ENCODE results near the gene CORO6.

The CORO6 gene

DNA sequence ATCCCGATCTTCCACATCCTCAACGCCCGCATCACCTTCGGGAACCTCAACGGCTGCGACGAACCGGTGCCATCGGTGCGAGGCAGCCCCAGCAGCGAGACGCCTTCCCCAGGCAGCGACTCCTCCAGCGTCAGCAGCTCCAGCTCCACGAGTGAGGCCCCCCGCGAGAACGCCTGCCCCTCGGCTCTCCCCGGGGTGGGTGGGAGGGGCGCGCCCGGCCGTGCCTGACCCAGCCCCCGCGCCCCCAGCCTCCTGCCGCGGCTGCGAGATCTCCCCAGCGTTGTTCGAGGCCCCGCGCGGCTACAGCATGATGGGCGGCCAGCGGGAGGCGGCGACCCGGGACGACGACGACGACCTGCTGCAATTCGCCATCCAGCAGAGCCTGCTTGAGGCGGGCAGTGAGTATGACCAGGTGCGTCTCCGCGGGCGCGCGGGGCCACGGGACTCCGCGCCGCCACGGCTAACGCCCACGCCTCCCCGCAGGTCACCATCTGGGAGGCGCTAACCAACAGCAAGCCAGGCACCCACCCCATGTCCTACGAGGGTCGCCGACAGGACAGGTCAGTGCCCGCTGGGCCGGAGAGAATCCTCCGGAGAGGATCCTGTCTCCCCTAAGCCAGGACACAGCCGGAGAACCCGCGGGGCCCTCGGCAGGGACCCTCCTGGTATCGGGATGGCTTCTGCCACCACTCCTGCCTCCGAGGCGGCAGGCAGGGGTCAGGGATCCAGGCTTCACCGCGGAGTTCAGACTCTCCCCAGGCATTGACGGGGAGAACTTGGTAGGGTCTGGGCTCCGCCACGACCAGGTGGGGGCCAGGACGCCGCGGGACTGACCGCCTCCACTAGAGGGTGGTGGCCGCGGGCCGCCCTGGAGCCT, 10.1 kb downstream of the CORO6 start:
- DNase-seq, result no peak

DNA sequence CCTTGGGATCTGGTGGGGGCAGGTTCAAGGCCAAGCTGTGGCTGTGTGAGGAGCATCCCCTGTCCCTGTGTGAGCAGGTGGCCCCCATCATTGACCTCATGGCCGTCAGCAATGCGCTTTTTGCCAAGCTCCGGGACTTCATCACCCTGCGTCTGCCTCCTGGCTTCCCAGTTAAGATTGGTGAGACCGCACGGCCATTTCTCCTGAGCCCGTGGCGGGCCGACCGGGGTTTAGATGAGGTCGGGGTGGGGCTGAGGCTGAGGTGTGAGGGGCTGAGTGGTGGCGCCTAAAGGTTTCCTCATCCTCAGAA, 10.7 kb downstream of the CORO6 start:
- no peak for DNase-seq

DNA sequence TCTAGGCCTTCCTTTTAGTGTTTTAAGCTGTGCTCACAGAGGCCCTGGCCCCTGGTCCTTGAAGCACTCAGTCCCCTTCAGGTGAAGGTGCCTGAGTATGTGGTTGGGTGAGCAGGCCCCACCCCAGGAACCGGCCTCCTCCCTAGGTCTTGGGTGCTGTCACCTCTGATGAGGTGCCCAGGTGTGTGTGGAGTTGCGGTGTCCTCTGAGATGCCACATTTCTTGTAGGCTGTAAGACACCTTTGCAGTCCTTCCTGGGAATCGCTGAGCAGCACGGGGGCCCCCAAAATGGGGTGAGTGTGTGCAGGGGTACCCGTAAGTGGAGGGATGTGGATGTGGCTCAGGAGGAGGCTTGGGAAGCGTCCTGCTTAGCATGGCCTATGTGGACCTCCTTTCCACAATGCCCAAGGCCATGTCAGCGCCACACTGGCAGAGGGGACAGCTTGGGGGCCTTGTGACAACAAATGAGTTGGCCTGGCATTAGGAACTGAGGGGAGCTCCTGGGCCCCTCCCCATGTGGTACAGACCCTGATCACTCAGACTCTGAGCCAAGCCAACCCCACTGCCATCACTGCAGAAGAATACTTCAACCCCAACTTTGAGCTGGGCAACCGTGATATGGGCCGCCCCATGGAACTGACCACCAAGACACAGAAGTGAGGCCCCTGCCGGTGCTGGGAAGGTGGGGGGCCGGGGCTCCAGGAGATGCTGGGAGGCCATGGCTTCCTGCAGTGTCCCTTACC, 11.2 kb downstream of the CORO6 start:
- DNase-seq, result no peak

DNA sequence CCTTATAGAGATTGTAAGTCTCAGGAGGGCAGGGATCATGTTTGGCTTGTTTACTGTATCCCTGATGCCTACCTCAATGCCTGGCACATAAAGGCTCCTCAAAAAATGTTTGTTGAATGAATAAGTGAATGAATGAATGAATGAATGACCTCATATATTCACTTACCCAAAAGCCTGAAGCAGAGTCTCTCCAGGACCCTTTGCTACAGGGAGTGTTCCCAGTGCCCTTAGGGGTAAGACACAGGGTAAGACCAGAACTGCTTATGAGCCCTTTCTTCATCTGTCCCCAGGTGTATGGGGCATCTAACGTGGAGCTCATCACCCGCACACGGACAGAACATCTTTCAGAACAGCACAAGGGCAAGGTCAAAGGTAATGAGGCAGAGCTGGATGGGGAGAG, 12.3 kb downstream of the CORO6 start:
- DNase-seq, result no peak

DNA sequence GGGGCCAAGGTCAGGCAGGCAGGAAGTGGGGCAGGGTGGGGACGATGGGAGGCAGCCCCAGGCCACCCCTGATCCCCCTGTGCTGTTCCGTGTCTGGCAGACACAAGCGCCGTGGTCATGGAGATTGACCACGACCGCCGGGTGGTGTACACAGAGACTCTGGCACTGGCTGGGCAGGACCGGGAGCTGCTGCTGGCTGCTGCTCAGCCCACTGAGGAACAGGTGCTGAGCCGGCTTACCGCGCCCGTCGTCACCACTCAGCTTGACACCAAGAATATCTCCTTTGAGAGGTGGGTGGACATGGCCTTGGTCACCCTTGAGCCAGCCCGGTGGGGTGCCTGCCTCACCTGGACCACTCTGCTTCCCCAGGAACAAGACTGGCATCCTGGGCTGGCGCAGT, 13.7 kb downstream of the CORO6 start:
- no peak for DNase-seq

DNA sequence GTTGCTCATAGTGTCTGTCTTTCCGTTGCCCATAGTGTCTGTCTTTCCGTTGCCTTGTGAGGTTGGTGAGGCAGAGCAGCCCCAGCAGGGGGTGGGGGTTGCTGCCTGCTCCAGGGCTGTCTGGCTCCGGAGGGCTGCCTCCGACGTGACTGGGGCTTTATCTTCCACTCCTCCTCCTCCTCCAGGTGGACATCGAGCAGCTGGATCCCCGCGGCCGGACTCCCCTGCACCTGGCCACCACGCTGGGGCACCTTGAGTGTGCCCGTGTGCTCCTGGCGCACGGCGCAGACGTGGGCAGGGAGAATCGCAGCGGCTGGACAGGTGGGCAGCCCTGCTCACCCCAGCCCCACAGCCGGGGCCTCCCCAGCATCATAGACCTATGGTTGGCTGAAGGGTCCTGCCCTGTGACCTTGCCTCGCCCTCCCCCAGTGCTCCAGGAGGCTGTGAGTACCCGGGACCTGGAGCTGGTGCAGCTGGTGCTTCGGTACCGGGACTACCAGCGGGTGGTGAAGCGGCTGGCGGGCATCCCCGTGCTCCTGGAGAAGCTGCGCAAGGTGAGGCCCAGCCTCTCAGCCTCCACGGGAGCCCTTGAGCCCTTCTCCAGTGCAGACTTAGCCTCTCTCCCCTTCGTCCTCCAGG, 15.0 kb downstream of the CORO6 start:
- no peak for DNase-seq

DNA sequence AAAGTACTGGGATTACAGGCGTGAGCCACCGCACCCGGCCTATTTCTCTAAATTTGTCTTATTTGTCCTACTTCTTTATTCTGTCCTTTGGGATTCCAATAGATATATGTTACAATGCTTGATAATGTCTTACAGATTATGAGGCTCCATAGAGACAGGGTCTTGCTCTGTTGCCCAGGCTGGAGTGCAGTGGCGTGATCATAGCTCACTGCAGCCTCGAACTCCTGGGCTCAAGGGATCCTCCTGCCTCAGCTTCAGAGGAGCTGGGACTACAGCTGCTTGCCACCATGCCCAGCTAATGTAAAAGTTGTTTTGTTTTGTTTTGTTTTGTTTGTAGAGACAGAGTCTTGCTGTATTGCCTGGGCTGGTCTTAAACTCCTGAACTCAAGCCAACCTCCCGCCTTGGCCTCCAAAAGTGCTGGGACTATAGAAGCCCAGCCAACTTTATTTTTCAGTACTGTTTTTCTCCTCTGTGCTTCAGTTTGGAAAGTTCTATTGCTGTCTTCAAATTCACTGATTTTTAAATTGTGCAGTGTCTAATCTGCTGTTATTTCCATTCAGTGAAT, 19.5 kb downstream of the CORO6 start:
- no peak for DNase-seq

DNA sequence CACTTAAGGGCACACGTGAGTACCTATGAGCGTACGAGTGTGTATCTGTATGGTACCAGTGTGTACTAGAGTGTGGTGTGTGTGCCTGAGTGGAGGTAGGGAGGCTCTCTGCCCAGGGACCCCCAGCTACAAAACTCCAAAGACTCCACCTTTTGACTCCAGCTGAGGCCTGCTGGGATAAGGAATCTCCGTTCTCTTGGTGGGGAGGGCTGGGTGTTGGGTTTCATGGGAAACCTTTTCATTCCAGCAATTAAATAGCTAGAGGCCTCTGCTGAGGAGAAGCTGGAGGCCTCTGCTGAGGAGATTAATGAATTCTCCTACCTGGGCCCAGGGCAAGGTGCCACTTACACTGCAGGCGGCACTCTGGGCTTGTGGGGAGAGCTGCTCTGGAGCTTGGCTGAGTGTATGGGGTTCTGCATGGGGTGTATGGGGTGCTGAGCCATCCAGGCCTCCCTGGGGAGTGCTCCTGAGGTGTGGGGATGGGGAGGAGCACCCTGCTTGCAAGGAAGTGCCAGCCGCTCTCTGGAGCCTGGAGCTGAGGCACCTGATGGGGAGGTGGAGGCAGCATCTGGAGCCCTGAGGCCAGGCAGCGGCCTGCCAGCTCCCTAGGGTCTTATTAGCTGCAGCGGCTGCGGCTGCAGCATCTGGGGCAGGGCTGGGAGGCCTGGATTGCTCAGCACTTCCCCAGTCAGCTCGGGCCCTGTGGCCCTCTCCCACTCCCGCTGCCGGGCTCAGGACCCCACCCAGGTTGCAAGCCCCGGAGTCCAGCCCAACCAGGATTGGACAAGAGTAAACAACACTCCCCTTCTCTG, 25.1 kb downstream of the CORO6 start:
- DNase-seq, result no peak

DNA sequence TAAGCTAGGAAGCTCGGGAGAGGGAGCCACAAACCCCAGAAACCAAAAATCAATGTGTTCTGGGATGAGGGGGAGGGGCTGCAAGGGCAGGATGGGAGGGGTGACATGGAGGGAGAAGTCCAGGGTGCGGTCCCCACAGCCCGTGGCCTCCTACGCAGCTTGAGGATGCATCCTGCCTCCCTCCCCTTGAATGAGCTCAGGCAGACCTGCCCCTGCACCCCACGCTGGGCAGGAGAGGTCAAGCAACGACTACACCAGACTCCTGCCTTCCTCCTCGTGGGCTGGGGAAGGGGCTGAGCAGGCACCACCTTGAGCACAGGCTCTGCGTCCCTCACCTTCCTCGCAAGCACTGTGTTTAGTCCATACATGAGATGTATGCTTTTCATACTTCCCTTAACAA, 25.9 kb downstream of the CORO6 start:
- no peak for DNase-seq

DNA sequence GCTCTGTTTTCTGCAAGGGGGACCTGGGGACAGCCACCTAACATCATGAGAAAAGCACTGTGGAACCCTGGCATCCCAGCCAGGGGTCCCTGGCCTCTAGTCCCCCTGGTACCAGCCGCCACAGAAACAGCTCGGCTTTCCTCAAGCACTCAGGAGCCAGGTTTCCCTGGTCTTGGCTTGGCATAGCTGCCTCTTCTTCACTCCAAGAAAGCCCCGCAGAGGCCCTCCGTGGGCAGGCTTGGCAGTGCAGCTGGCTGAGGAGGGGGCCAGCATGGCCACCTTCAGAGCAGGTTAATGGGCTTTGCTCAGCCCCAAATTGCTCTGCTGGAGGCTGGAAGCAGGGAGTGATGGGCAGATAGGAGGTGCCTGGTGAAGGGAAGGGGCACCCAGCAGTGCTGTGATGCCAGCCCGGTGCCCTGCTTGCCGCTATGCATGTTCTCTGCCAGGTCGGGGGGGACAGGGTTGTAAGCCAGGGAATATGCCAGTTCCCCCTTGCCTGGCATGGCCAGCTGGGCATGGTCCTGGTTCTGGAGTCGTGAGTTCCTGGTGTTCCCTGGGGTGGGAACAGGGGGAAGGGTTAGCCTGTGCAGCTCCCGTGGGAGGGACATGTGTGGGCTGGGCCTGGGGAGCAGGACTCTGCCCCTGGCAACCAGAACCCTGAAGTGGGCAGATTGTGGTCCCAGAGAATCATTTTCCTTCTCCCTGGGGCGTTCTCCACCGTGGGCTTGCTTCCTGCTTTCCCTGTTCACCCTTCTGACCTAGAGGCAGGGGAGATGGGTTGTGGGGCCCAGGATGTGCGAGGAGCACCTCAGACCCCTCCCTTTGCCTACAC, 26.6 kb downstream of the CORO6 start:
- no peak for DNase-seq

DNA sequence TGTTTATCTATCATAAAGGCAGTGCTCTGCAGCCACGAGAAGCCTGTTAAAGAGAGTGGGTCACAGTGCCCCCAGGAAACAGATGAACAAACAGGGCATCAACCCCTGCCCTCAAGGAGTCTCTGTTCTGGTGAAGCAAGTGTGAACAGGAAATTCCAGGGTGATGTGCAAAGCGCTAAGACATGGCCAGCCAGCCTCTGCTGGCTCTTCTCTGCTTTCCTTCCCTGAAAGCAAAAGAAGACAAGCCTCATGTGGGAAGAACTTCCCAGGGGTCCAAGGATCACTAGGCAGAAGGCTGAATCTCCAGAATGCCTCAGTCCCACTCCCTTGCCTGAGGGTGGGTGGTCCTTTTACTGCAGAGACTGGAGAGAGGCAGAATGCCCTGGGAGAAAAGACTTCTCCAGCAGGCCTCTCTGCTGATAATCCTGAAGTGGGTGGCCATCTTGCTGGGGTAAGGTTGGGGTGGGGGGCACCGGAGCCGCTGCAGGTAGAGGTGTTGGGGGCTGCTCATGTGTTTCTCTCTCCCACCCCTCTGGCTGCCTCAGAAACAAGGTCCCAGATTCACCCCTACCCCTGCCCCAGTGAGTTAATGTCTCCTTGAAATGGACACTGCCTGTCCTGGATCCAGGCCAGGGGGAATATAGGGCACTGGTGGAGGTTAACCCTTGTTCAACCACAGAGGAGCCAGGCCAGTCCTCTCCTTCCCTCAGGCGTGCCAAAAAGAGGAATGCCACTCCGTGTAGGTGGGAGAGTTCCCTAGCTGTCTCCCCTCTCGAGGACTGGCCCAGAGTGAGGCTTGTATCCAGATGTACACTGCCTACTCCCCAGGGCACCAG, 27.4 kb downstream of the CORO6 start:
- DNase-seq, result no peak

DNA sequence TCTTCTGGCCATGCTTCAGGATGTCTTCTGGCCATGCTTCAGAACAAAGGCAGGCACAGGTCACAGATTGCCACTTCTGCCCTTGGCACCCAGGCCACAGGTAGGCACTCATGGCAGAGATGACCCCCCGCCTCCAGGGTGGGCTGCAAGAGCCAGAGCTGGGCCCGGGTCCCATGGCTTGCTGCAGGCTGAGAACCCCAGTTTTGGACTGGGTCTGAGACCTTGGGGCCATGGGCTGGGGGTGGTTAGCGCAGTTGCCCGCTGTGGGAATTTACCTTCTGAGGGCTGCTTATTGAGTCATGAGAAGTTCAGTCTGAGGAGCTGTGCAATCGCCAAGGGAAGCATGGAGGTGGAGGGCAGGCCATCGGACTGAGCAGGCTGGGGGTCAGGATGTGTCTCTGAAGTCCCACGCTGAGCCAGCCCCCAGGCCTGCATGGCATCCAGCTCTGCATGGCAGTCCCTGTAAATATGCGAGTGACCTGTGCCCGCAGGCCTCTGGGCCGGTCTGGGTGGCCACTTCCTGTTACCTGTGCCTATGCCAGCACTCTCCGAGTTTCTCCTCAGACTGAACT, 28.1 kb downstream of the CORO6 start:
- DNase-seq, result no peak

DNA sequence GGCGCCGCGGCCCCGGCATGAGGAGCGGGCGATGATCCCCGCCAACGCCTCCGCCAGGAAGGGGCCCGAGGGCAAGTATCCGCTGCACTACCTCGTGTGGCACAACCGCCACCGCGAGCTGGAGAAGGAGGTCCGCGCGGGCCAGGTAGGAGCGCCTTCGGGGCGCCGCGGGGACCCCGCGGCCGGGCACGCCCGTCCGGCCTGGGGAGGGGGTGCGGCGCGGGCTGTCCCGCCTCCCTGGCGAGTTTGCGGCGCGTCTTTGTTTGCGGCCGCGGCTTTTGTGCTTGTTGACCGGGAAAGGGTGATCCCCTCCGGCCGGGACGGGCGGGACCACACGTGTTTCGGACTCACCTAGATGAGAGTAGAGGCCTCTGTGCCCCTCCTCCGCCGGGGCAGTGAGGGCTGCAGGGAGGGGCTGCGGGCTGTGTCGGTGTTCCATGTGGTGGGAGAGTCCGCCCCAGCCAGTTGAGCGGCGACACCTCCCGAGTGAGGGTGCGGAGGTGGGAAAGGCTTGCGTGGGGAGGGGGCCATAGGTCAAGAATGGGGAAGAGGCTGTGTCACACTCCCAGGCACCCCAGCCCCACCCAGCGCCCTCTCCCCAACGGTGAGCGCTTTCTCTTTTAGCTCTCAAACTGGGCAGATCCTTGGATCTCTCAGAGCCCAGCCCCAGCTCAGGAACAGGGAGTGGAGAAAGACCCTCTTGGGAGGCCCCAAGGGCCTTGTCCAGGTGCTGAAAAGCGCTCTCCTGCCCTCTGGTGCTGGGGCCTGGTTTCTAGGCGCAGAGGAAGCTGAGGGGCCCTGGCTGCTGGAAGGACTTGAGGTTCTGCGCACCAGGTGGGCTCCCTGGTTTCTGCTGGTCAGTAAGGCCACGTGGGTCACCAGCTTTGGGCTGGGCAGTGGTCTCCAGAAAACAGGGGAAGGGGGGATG, 28.9 kb downstream of the CORO6 start:
- peak; percentile 45 for DNase-seq

DNA sequence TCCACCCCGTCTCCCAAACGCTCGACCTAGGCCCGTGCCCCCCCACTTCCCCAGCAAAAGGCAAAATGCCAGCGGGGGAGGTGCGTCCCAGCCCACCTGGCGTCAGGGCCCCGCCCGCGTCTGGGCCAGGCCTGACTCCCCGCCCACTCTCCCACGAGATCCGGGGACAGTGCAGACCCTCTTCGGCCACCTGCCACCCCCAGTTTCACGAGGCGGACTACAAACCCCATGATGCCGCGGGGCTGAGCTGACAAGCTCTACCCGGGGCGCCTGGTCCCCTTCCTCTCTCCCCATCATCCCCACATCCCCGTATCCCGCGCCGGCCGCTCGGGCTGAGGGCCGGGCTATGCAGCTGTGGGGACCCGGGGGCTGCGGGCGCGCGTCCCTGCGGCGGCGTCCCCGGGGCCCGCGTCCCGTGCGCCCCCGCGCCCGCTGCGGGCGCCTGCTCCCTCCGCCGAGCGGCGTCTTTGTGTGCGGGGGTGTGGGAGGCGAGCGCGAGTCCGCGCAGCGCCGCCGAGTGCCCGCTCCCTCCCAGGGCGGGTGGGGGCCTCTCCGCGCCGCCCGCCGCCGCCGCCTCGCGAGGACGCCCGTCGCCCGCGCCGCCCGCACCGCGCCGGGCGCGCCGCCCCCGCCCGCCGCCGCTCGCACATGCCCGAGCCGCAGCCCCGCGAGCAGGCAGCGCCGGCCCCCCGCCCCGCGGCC, 29.7 kb downstream of the CORO6 start, which contains the start of gene ANKRD13B:
TSS of gene ANKRD13B (plus strand) at position 283 of the 702 bp plus-strand sequence. CDS start 490 bp downstream, outside the sequence.
- peak; percentile 59 for DNase-seq

DNA sequence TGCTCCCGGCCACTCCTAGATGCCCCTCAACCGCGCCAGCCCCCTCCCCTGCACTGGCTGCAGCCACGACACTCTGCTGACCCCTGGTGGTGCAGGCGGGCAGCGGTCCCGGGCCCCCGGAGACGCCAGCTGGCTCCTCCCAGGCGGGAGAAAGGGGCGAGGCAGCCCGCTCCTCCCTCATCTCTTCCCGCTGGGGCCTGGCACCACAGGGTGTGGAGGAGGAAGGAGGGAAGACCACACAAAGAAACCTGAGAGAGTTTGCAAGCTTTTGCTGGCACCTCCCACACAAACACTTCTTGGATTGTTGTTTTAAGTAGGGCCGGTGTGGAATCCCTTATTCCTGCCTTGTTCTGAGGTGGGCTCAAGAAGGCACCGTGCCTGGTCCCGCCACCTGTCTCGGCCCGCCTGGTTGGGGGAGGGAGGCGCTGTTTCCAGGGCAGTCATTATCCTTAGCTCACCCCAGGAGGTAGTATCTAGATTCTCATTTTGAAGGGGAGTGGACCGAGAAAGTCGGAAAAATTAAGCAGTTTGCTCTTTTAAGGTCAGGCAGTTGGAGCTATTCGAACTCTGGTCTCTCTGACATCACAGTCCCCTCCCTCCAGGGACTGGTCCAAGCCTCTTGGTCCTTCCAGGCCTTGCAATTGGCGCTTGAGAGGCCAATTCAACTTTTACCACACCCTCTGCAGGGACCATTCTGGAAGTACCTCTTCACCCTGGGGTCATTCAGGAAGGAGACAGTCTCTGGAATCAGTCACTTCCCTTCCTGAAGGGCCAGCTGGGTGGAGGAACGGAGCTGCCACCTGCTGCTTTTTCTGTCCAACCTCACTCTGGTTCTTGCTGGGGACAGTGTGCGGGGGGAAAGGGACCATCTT, 30.7 kb downstream of the CORO6 start:
- DNase-seq, result peak; percentile 86

DNA sequence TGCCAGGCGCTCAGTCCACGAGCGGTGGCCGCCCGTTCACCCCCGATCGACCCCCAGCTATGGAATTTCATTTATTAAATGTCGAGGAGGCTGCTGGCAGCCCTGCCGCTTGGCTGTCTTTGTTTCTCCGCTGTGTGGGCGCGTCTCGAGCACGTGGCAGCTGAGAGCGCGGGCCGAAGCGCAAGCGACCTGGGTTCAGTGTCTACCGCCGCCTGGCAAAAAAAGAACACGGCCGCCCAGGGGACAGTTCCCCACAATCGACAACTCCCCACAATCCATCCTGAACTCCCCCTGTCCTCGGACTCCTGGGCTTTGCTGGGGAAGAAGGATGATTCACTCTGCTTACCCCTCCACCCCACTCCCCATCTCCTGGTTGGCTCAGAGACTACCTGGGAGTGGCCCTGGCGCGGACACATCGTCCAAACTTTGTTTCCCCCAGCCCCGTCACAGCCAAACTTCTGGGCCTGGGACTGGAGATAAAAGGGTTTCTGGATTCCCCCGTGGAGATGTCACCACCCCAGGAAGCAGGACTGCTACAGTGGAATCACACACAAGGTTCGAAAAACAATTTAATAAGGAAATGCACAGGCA, 31.5 kb downstream of the CORO6 start:
- peak; percentile 46 for DNase-seq
